Activated CD8-positive, alpha-beta memory T cell treated with anti-CD3 and anti-CD28 coated beads for 36 hours (primary cell): ENCODE results near the gene NDUFA13. TPM values are rescaled to one million over a fixed set of nuclear protein-coding genes. Genes with fewer than 3 reads are reported as not detected.

Experiments
- CTCF ChIA-PET: fragments of 350-600 bp; sonication (Branson Sonifier 250); formaldehyde crosslinking; loops from one replicate; lab custom pipeline; 2021; ENCODE audit warnings: antibody characterized with exemption; lab: Charles Lee
- POLR2A ChIA-PET: fragments of 350-600 bp; sonication (Branson Sonifier 250); formaldehyde crosslinking; loops from one replicate; lab custom pipeline; 2021; ENCODE audit warnings: antibody characterized with exemption; lab: Charles Lee
- total RNA-seq, 2 experiments: library from RNA; stranded (reverse); gene quantifications; one replicate each; pipeline ENCODE4 v1.2.3, GENCODE V29; 2021

NDUFA13 gene
- total RNA-seq, 2 experiments from 2014 or later = 337 to 339 TPM

GRCh38 chr19:19527371-19527656, 11.3 kb downstream of the NDUFA13 start:
- POLR2A ChIA-PET = no interaction called here
- CTCF ChIA-PET = interaction anchor here (1.2 to 1.3 kb wide), 2 partner anchors 24 to 27 kb away, joined by 3 to 4 read pairs; no protein-coding TSS in a partner anchor

- ChIA-PET POLR2A (no interaction called here), CTCF (interaction anchor here (1.2 to 1.8 kb wide), 3 partner anchors 23 to 116 kb away, joined by 3 to 6 read pairs (median 4); partner anchors contain the start of gene GMIP)
Measured at GRCh38 chr19:19527674-19528625, 11.9 kb downstream of the NDUFA13 start.

- ChIA-PET CTCF (interaction anchor here (0.6 to 2.3 kb wide), 4 partner anchors 25 to 708 kb away, joined by 3 to 6 read pairs (median 4); partner anchors contain the start of gene GMIP), POLR2A (no interaction called here)
Measured at GRCh38 chr19:19528721-19529490, 12.9 kb downstream of the NDUFA13 start, which contains the start of gene YJEFN3. Gene YJEFN3 (plus strand): TSS chr19:19528911. CDS start chr19:19528933, 22 bp downstream.

- CTCF ChIA-PET = interaction anchor here (0.6 to 2.3 kb wide), 4 partner anchors 24 to 707 kb away, joined by 3 to 6 read pairs (median 4); partner anchors contain the start of gene GMIP
- POLR2A ChIA-PET = no interaction called here
Measured at GRCh38 chr19:19529783-19530422, 13.9 kb downstream of the NDUFA13 start.

GRCh38 chr19:19530423-19530804, 14.4 kb downstream of the NDUFA13 start:
- CTCF ChIA-PET = interaction anchor here (1.2 to 2.3 kb wide), 2 partner anchors 24 to 25 kb away, joined by 3 to 6 read pairs; no protein-coding TSS in a partner anchor
- POLR2A ChIA-PET = no interaction called here

- ChIA-PET POLR2A (interaction anchor here (0.6 kb wide), 1 partner anchor 190 kb away, joined by 3 read pairs; no protein-coding TSS in a partner anchor), CTCF (interaction anchor here (0.7 to 3.3 kb wide), 6 partner anchors 11 to 119 kb away, joined by 6 to 32 read pairs (median 8); partner anchors contain the start of gene GMIP)
Measured at GRCh38 chr19:19530889-19531288, 14.9 kb downstream of the NDUFA13 start.

- CTCF ChIA-PET = interaction anchor here (0.6 to 3.3 kb wide), 24 partner anchors 9 to 1134 kb away, joined by 3 to 32 read pairs (median 6); partner anchors contain the start of gene GMIP
- POLR2A ChIA-PET = interaction anchor here (0.6 to 1.0 kb wide), 2 partner anchors 9 to 23 kb away, joined by 4 read pairs; no protein-coding TSS in a partner anchor
Measured at GRCh38 chr19:19531951-19532805, 16.2 kb downstream of the NDUFA13 start.

GRCh38 chr19:19532806-19533701, 17.0 kb downstream of the NDUFA13 start:
- POLR2A ChIA-PET = interaction anchor here (0.5 kb wide), 1 partner anchor 54 kb away, joined by 3 read pairs; no protein-coding TSS in a partner anchor
- CTCF ChIA-PET = interaction anchor here (0.7 to 3.3 kb wide), 21 partner anchors 8 to 243 kb away, joined by 3 to 32 read pairs (median 6); partner anchors contain the start of gene GMIP

- CTCF ChIA-PET = interaction anchor here (3.0 to 3.3 kb wide), 2 partner anchors 17 to 111 kb away, joined by 21 to 32 read pairs; partner anchors contain the start of gene GMIP
Measured at GRCh38 chr19:19533841-19534240, 17.8 kb downstream of the NDUFA13 start.

GRCh38 chr19:19534556-19535265, 18.7 kb downstream of the NDUFA13 start:
- ChIA-PET POLR2A (no interaction called here), CTCF (interaction anchor here (1.6 kb wide), 1 partner anchor 20 kb away, joined by 3 read pairs; no protein-coding TSS in a partner anchor)

More at GRCh38 chr19:19533841-19534240, 17.8 kb downstream of the NDUFA13 start:
- POLR2A ChIA-PET = no interaction called here

- ChIA-PET CTCF (interaction anchor here (1.6 kb wide), 1 partner anchor 19 kb away, joined by 3 read pairs; no protein-coding TSS in a partner anchor), POLR2A (interaction anchor here (0.5 kb wide), 1 partner anchor 31 kb away, joined by 4 read pairs; no protein-coding TSS in a partner anchor)
Measured at GRCh38 chr19:19535311-19536191, 19.5 kb downstream of the NDUFA13 start.

- ChIA-PET POLR2A (no interaction called here), CTCF (interaction anchor here (1.1 kb wide), 1 partner anchor 22 kb away, joined by 3 read pairs; no protein-coding TSS in a partner anchor)
Measured at GRCh38 chr19:19537075-19538048, 21.3 kb downstream of the NDUFA13 start.

- ChIA-PET POLR2A (no interaction called here), CTCF (interaction anchor here (1.1 to 1.4 kb wide), 3 partner anchors 16 to 106 kb away, joined by 3 to 5 read pairs (median 3); partner anchors contain the start of gene GMIP)
Measured at GRCh38 chr19:19538061-19538784, 22.2 kb downstream of the NDUFA13 start, which contains the start of gene CILP2. Gene CILP2 (plus strand): TSS chr19:19538265. CDS start chr19:19538350, 85 bp downstream.
